ENCODE data around the gene SERPINA1.

GRCh38 chr14:94404561-94404960, 16.2 kb upstream of the SERPINA1 start:
- no peak for TF ChIP-seq EZH2 (IDR thresholded peaks at IDR 0.05; ENCODE audit: insufficient read depth, poor library complexity, severe bottlenecking)
- TF ChIP-seq EZH2phosphoT487 (IDR thresholded peaks at IDR 0.05; ENCODE audit: insufficient read depth, low read depth) = no peak
